Activated T-cell treated with anti-CD3 and anti-CD28 coated beads, Interleukin-2, amount 50 U/mL, for 72 hours (primary cell): ENCODE results near the gene RPRD1B. TPM values are rescaled to one million over a fixed set of nuclear protein-coding genes. Genes with fewer than 3 reads are reported as not detected.
A peak's percentile ranks its signal among the peaks of the same experiment; 100 is the strongest.

Experiments used
- ATAC-seq, 2 donors: fragments of 150-1000 bp; cut with Tn5 transposase; replicated peaks in 1 of 2; 2 replicates each; pipeline ENCODE4 v1.10.0; 2021; ENCODE audit warnings: moderate library complexity in 2 of 2, mild to moderate bottlenecking in 1 of 2
- DNase-seq, 2 donors: peaks; one replicate each; pipeline ENCODE4 v3.0.0; 2021 to 2022; ENCODE audit warnings: mixed read lengths in 1 of 2
- H3K27ac Mint-ChIP-seq: one replicate; pipeline ENCODE4 v1.8.0; 2022; ENCODE audit warnings: mild to moderate bottlenecking, moderate library complexity, mixed read lengths
- H3K27me3 Mint-ChIP-seq: one replicate; pipeline ENCODE4 v1.8.0; 2022; ENCODE audit warnings: low read depth, mixed read lengths
- H3K36me3 Mint-ChIP-seq, 2 donors: one replicate each; pipeline ENCODE4 v1.8.0; 2022; ENCODE audit warnings: mixed read lengths in 2 of 2, mild to moderate bottlenecking in 1 of 2; ENCODE audit not compliant: insufficient read depth in 2 of 2
- H3K4me1 Mint-ChIP-seq: one replicate; pipeline ENCODE4 v1.8.0; 2022; ENCODE audit warnings: low read depth, mixed read lengths
- H3K4me3 Mint-ChIP-seq, 2 donors: one replicate each; pipeline ENCODE4 v1.8.0; 2022; ENCODE audit warnings: mild to moderate bottlenecking in 2 of 2, mixed read lengths in 2 of 2, moderate library complexity in 2 of 2
- H3K9me3 Mint-ChIP-seq, 2 donors: one replicate each; pipeline ENCODE4 v1.8.0; 2022; ENCODE audit warnings: mixed read lengths in 2 of 2
- total RNA-seq, 2 donors: library from RNA; stranded (reverse); gene quantifications; one replicate each; pipeline ENCODE4 v1.2.3, GENCODE V29; 2022

Gene RPRD1B
- total RNA-seq, 2 donors from 2014 or later, result 33.3 to 52.3 TPM

DNA sequence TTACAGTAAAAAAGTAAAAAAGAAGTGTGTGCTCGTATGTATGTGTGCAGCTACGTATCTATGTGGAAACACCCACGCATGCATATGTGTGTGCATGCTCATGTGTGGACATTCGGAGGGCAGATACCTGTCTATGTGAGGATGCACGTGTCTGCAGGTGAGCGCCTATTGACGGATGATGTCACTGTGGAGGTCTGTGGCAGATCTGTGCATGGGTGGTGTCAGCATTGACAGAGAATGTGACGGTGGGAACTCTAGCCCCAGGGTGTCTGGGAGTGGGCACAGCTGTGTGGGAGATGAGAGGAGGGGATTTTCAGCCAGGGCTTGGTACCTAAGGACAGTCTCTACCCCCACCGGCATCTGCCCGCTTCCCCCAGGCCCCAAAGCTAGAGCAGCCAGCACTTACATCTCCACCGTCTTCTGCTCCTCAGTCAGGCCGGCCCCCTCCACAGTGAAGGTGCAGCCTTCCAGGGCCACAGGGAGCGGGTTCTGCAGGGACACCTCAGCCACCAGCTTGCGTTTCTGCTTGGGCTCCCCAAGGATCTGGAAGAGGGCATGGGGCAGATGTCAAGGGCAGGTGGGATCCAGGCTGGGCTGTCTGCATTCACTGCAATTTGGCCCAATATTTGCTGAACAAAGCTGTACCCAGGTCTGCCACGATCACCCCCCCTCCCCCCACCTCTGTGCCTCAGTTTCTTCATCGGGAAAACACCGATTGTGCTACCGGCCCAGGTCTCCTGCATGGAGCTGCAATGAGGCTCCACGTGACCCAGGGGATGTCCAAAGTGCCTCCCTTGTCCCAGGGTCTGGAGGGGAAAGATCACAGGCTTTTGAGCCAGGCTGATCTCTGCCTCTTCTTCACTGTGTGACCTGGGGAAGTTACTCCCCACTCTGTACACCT, 97.4 kb downstream of the RPRD1B start:
- H3K27me3 Mint-ChIP-seq, result no peaks in the 10 kb centered on the region
- H3K4me3 Mint-ChIP-seq, result no peak overlapping the region
- H3K27ac Mint-ChIP-seq, result no peak overlapping the region
- no peaks in the 10 kb centered on the region for H3K9me3 Mint-ChIP-seq
- ATAC-seq (no peak), DNase-seq (no peak)
- H3K4me1 Mint-ChIP-seq, result peaks cover 7% of the 10 kb centered on the region
- H3K36me3 Mint-ChIP-seq, result no peaks in the 10 kb centered on the region

DNA sequence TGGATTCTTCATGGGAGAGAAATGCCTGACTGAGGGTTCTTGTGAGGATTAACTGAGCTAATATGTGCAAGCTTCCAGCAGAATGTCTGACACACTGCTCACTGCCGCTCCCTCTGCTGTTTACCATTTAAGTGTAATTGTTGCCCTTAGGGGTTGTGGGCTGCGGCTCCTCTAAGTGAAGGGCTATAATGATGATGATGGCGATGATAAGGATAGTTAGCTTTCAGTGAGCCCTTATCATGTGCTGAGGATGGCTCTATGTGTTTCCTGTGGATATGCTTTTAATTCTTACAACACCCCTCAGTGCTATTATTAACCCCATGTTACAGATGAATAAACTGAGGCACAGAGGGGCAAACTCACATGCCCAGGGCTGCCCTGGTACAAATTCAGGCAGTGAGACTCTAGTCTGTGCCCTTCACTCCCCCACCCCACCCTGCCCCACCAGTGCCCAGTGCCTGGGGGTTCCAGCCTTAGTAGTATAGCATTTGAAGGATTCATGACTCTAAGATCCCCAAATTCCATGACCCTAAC, 98.1 kb downstream of the RPRD1B start:
- Mint-ChIP-seq H3K27me3 (no peaks in the 10 kb centered on the region), H3K9me3 (no peaks in the 10 kb centered on the region), H3K27ac (no peak overlapping the region), H3K4me1 (peaks cover 7% of the 10 kb centered on the region), H3K36me3 (no peaks in the 10 kb centered on the region), H3K4me3 (no peak overlapping the region)
- ATAC-seq, result no peak
- no peak for DNase-seq

DNA sequence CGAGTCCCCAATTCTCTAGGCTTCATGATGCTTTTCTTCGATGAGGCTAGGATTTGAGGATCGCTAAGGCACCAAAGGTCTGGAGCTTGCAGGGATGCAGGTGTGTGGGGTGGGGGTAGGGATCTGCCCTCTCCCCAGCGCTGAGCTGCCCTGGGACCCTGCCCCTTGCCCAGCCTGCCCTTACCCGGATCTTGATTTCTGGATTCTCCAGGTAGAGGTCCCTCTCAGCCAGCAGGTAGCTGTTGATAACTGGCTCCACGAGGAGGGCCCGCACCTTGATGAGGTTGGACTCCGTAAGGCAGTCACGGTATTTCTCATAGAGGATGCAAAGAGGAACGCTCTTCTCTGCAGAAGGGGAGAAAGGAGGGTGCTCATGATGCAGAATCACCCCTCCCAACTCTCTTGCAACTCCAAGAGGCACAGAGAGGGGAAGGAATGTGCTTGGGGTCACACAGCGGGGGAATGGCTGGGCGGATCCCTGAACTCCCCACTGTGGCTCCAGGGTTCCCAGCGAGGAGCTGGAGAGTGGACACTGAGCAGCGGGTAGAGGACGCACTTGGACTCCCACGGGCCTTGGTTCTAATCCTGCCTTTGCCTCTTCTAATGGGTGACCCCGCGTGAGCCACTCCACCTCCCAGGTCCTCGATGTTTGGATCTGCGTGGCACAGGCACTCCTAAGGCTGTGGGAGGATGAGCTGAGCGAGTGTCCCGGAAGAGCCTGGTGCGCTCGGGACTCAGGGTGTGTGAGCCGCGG, 98.8 kb downstream of the RPRD1B start:
- H3K27ac Mint-ChIP-seq, result no peak overlapping the region
- peaks cover 7% of the 10 kb centered on the region for H3K4me1 Mint-ChIP-seq
- no peak for DNase-seq

DNA sequence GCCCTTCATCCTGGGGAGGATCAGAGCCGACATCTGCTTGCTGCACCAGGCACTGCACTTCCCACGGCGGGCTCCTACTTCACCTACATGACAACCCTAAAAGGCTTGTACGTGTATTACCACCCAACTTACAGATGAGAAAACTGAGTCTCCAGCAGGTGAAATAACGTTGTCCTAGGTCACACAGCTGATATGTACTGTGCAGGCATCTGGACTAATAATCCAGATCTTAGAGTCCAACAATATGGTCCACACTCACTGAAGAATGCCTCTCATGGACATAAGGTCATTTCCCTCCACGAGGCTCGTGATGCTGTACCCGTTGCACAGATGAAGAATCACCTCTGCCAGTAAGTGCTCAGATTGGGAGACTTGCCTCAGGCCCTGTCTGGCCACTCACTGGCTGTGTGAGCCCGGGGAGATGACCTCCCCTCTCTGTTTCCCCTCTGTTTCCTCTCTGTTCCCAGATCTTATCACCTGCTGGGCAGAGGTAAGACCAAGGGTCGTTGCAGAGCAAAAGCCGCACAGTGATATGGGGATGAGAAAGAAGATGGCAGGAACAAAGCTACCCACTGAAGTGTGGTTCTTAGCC, 99.5 kb downstream of the RPRD1B start:
- ATAC-seq, result no peak

More for the DNA sequence above, 98.8 kb downstream of the RPRD1B start:
- ATAC-seq, result no peak
- H3K4me3 Mint-ChIP-seq, result no peak overlapping the region
- no peaks in the 10 kb centered on the region for H3K9me3 Mint-ChIP-seq
- H3K36me3 Mint-ChIP-seq, result no peaks in the 10 kb centered on the region
- no peaks in the 10 kb centered on the region for H3K27me3 Mint-ChIP-seq

DNA sequence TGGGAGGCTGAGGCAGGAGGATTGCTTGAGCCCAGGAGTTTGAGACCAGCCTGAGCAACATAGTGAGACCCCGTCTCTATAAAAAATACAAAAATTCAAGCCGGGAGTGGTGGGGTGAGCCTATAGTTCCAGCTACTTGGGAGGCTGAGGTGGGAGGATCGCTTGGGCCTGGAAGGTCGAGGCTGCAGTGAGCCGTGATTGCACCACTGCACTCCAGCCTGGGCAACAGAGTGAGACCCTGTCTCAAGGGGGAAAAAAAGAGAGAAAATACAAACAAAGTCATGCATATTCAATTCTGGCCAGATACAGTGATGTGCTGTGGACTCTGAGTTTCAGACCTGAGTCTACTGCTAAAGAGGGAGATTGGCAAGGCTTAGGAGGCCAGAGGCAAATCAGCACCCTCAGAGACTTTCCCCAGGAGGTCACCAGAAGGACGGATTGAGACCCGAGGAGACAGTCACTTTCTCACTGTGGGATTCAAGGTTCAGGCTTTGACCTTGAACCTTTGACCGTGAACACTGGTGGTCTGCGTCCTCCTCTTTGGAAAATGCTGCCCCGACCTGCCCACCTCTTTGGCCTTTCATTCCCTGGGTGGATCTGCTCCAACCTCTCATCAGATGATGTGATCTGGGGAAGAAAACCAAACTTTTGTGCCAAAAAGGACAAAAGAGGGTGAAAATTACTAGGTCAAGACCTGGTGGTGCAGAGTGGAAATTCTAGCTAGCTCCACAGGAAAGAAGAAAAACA, 100.3 kb downstream of the RPRD1B start:
- Mint-ChIP-seq H3K4me1 (peaks cover 7% of the 10 kb centered on the region), H3K4me3 (no peak overlapping the region), H3K27ac (no peak overlapping the region), H3K9me3 (no peaks in the 10 kb centered on the region), H3K36me3 (no peaks in the 10 kb centered on the region), H3K27me3 (no peaks in the 10 kb centered on the region)
- DNase-seq (no peak), ATAC-seq (no peak)

More for the DNA sequence above, 99.5 kb downstream of the RPRD1B start:
- H3K4me1 Mint-ChIP-seq, result peaks cover 7% of the 10 kb centered on the region
- no peak overlapping the region for H3K4me3 Mint-ChIP-seq
- no peaks in the 10 kb centered on the region for H3K36me3 Mint-ChIP-seq
- H3K27ac Mint-ChIP-seq, result no peak overlapping the region
- no peaks in the 10 kb centered on the region for H3K27me3 Mint-ChIP-seq
- DNase-seq, result no peak
- H3K9me3 Mint-ChIP-seq, result no peaks in the 10 kb centered on the region

DNA sequence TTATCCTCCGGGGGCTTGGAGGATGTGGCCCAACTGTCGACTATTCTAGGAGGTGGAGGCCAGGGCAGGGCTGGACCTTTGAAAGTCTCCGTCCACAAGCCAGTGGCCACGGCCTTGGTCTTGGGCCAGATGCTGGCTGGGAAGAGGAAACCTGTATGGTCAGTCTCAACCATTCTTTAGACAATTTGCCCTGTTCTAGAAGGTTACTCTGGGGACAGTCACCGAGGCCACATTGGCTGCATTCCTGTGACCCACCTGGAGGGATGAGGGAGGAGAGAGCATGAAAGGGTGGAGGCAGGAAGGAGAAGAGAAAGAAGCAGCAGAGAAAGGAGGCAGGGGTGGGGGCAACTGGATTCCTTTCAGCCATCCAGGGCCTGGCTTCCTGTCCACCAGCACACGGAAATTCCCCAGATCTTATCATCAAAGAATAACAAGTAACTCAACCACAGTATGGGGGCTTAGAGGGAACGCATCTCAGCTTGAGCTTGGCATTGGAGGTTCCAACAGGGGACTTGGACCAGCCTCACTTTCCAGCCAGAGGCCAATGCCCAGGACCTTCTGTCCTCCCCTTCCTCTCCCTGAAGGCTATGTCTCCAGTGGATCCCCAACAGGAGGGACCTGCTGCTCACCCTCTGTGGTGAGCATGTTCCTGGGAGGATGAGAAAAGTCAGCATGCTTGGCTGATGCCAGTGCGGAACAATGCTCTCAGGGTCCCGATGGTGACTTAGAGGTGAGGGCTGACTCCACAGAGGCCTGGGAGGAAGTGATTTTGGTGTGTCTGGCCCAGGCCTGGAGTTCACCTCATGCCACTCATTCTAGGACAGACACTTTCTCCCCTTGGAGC, 101.1 kb downstream of the RPRD1B start:
- Mint-ChIP-seq H3K27ac (no peak overlapping the region), H3K27me3 (no peaks in the 10 kb centered on the region), H3K4me3 (no peak overlapping the region), H3K9me3 (no peaks in the 10 kb centered on the region), H3K4me1 (peaks cover 7% of the 10 kb centered on the region), H3K36me3 (no peaks in the 10 kb centered on the region)
- peak in 1 of 2 donors; percentile 28 for ATAC-seq
- no peak for DNase-seq

DNA sequence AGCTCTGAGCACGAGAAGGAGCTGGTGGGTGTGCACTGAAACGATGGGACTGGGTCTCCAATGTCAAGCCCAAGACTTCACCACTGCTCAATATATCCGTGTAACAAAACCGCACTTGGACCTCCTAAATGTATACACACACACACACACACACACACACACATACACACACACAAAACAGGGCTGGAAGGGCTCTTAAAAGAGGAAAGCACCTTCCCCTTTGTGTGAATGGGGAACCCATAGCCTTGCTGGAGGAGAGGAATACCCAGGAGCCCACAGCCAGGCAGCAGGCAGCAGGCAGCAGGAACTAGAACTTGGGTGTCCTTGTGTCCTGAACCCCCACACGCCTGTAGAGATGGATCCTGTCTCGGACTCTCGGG, 101.7 kb downstream of the RPRD1B start:
- peaks cover 7% of the 10 kb centered on the region for H3K4me1 Mint-ChIP-seq
- DNase-seq, result no peak
- no peak for ATAC-seq
- H3K27me3 Mint-ChIP-seq, result no peaks in the 10 kb centered on the region
- H3K4me3 Mint-ChIP-seq, result no peak overlapping the region
- H3K36me3 Mint-ChIP-seq, result no peaks in the 10 kb centered on the region
- no peak overlapping the region for H3K27ac Mint-ChIP-seq
- no peaks in the 10 kb centered on the region for H3K9me3 Mint-ChIP-seq

DNA sequence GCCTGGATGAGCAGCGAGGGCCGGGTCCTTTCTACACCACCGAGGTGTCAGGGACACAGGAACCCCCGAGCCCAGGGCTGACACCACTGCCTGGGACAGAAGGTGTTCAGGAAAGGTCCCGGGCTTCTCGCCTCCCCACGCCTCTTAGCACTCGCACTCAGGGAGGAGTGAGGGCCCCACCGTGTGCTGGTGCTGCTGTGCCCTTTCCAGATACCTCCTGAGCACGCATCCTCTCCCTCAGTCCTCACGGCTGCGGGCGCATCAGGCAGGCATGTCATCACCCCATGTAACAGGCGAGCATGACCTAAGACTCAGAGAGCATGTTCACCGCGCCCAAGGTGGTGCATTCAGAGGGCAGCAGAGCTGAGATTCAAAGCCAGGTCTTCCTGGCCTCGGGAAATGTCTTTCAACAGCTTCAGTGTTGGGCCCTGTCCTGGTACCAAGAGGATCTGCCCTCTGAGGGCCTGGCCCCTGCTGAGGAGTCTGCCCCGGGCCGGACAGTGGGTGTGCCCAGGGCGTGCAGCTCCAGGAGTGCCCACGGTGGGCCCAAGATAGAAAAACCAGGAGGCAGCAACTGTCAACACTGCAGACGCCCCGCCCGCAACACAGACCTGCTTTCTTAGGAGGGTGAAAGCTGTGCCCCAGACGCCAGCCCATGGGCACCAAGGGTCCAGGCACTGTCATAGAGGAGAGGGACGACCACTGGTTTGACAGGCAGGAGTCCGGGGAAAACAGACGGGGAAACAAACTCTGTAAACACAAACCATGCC, 102.3 kb downstream of the RPRD1B start:
- ATAC-seq, result no peak
- Mint-ChIP-seq H3K27me3 (no peaks in the 10 kb centered on the region), H3K36me3 (no peaks in the 10 kb centered on the region)

DNA sequence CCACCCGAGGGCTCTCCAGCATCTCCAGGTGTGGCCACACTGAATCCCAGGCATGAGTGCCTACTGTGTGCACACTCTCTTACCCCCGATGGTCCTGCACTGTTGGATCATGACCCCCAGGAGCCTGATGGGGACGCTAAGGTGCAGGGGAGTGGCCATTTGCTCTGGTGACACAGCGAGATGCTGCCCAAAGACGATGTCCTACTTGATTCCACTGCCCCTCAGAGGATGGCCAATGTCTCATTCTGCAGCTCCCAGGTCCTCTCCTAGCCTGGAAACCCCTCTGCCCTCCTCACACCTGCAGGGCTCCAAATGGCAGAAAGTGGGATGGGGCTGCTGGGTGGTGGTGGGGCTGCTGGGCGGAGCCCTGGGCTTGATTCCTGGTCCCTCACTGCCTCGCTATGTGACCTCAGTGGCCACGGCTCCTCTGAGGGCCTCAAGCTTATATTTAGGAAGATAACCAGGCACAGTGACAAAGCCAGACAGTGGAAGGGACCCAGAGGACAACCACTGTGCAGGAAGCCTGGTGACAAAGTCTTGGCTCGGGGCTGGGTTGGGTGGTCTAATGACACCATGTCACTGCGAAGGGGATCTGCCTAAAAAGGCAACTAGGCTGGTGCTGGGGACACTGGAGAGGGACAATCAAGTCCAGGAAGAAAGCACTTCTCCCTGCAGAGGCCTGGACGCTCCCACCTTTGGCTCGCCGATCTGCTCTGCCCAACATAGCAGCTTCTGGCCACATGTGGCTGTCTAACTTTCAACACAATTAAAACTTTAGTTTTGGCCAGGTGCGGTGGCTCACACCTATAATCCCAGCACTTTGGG, 103.1 kb downstream of the RPRD1B start:
- Mint-ChIP-seq H3K9me3 (no peaks in the 10 kb centered on the region), H3K27ac (no peak overlapping the region), H3K27me3 (no peaks in the 10 kb centered on the region), H3K4me1 (peaks cover 7% of the 10 kb centered on the region), H3K36me3 (no peaks in the 10 kb centered on the region), H3K4me3 (no peak overlapping the region)
- no peak for DNase-seq
- ATAC-seq, result no peak

More for the DNA sequence above, 102.3 kb downstream of the RPRD1B start:
- Mint-ChIP-seq H3K4me1 (peaks cover 7% of the 10 kb centered on the region), H3K4me3 (no peak overlapping the region), H3K27ac (no peak overlapping the region), H3K9me3 (no peaks in the 10 kb centered on the region)
- no peak for DNase-seq

DNA sequence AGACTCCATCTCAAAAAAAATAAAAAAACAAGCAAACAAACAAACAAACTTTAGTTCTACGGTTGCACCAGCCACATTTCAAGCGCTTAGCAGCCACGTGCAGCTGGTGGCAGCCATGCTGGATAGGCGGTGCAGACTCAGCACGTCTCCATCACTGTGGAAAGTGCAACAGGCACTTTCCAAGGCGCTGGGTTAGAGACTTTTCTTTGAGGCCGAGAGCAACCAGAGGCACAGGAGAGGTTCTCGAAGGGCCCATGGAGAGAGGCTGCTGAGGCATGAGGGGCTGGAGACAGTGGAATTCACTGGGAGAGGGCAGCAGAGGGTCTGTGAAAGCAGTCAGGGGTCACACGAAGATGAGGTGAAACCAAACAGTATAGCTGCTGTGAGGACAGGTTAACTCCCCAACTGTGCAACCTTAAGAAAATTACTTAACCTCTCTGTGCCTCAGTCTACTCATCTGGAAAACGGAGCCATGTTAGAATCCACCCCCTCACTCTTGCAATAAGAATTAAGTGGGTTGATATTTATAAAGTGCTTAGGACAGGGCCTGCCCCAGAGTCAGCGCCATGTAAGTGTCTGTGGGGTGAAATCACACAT, 104.0 kb downstream of the RPRD1B start:
- DNase-seq (no peak), ATAC-seq (no peak)
- Mint-ChIP-seq H3K9me3 (no peaks in the 10 kb centered on the region), H3K4me1 (peaks cover 7% of the 10 kb centered on the region), H3K36me3 (no peaks in the 10 kb centered on the region), H3K27me3 (no peaks in the 10 kb centered on the region), H3K4me3 (no peak overlapping the region), H3K27ac (no peak overlapping the region)
